ENCODE results near the gene OR51D1.

DNA sequence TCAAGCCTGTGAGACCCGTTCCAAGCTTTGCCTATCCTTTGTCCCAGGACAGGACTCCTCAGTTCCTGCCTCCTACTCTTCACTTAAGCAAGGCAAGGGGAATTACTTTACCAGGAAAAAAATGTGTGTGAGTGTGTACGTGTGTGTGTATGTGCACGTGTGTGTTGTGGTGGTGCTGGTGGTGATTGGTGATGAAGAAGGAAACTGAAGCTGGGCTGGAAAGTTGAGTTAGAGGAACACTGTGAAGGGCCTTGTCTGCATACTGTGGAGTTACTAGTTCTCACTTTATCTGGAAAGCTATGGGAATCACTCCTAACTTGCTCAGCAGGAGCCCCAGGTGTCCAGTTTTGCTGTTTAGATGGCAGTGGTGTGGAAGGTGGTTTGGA, 378 bp downstream of the OR51D1 start:
- TF ChIP-seq POLR2A (IDR thresholded peaks at IDR 0.05) = no peak
- TF ChIP-seq, protein P1, sequence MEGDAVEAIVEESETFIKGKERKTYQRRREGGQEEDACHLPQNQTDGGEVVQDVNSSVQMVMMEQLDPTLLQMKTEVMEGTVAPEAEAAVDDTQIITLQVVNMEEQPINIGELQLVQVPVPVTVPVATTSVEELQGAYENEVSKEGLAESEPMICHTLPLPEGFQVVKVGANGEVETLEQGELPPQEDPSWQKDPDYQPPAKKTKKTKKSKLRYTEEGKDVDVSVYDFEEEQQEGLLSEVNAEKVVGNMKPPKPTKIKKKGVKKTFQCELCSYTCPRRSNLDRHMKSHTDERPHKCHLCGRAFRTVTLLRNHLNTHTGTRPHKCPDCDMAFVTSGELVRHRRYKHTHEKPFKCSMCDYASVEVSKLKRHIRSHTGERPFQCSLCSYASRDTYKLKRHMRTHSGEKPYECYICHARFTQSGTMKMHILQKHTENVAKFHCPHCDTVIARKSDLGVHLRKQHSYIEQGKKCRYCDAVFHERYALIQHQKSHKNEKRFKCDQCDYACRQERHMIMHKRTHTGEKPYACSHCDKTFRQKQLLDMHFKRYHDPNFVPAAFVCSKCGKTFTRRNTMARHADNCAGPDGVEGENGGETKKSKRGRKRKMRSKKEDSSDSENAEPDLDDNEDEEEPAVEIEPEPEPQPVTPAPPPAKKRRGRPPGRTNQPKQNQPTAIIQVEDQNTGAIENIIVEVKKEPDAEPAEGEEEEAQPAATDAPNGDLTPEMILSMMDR (IDR thresholded peaks at IDR 0.05 in 8 of 11, conservative IDR thresholded peaks at IDR 0.05 in 3 of 11) = no peak
- TF ChIP-seq POLR2AphosphoS5 (IDR thresholded peaks at IDR 0.05) = no peak
